Endothelial cell of umbilical vein (primary cell): ENCODE results near the gene GAS7. TPM values are rescaled to one million over a fixed set of nuclear protein-coding genes. Genes with fewer than 3 reads are reported as not detected.

Experiments used
- Bru-seq: library from RNA; stranded (reverse); fragments of 400-500 nt; gene quantifications from one replicate; lab custom pipeline; 2021; lab: Mats Ljungman, UMichigan
- BruChase-seq, 2 experiments: library from RNA; stranded (reverse); fragments of 400-500 nt; gene quantifications; one replicate each; lab custom pipeline; 2021; lab: Mats Ljungman, UMichigan
- BruUV-seq: library from RNA; stranded (reverse); fragments of 400-500 nt; replicated peaks from 2 replicates; lab custom pipeline; 2021; lab: Mats Ljungman, UMichigan
- CTCF ChIA-PET: fragments of 300-600, 350-600 bp; sonication (Branson Sonifier 250); formaldehyde crosslinking; loops from one replicate; lab custom pipeline; 2021; ENCODE audit warnings: antibody characterized with exemption, inconsistent platforms; lab: Charles Lee
- POLR2A ChIA-PET: fragments of 300-600, 350-600 bp; sonication (Branson Sonifier 250); formaldehyde crosslinking; loops from one replicate; lab custom pipeline; 2021; ENCODE audit warnings: antibody characterized with exemption, inconsistent platforms; lab: Charles Lee
- DNase-seq: peaks from one replicate; pipeline ENCODE4 v3.0.0-alpha.2; 2011; ENCODE audit warnings: low read depth, low spot score
- FAIRE-seq: peaks from 2 replicates; lab custom pipeline; 2011; peaks lifted over from hg19 to GRCh38; lab: Jason Lieb, UNC
- H2AFZ ChIP-seq: 2 replicates; pipeline ENCODE4 v1.6.0; 2012; ENCODE audit warnings: low read depth, low read length, control low read depth, inconsistent platforms
- H3K27ac ChIP-seq: 2 replicates; pipeline ENCODE4 v1.5.1; 2011; ENCODE audit warnings: low read depth, mild to moderate bottlenecking, control low read depth, low read length, moderate library complexity; ENCODE audit not compliant: insufficient read depth
- H3K27me3 ChIP-seq, 2 experiments: 2 replicates each; pipeline versions ENCODE4 v1.6.0 to v1.6.1; 2011; ENCODE audit warnings: low read length in 2 of 2, mixed read lengths in 1 of 2; ENCODE audit not compliant: control insufficient read depth in 2 of 2, insufficient read depth in 2 of 2
- H3K36me3 ChIP-seq, 2 experiments: 2 replicates in 1 of 2; 3 replicates in 1 of 2; pipeline ENCODE4 v1.5.1; 2011; ENCODE audit warnings: low read length in 2 of 2, mild to moderate bottlenecking in 1 of 2, moderate library complexity in 1 of 2; ENCODE audit not compliant: control insufficient read depth in 2 of 2, insufficient read depth in 2 of 2; ENCODE audit errors: extremely low read depth in 1 of 2
- H3K4me1 ChIP-seq: 3 replicates; pipeline ENCODE4 v1.5.1; 2011; ENCODE audit warnings: mild to moderate bottlenecking, low read length; ENCODE audit not compliant: control insufficient read depth, insufficient read depth; ENCODE audit errors: extremely low read depth
- H3K4me2 ChIP-seq: 2 replicates; pipeline ENCODE4 v1.6.1; 2011; ENCODE audit warnings: low read length, control low read depth, mixed read lengths; ENCODE audit not compliant: insufficient read depth
- H3K4me3 ChIP-seq, 3 experiments: fragments of 200-600 bp in 1 of 3; sonication (generic), shearing (Covaris generic) in 1 of 3; replicated peaks in 1 of 3; 2 replicates each; pipeline ENCODE4 v1.5.1; 2011 to 2016; ENCODE audit warnings: control low read depth in 3 of 3, low read length in 3 of 3, mild to moderate bottlenecking in 2 of 3, inconsistent platforms in 1 of 3, low read depth in 1 of 3, moderate library complexity in 1 of 3; ENCODE audit not compliant: insufficient read depth in 1 of 3
- H3K79me2 ChIP-seq: 2 replicates; pipeline ENCODE4 v1.6.0; 2012; ENCODE audit warnings: low read length, inconsistent platforms; ENCODE audit not compliant: control insufficient read depth, insufficient read depth
- H3K9ac ChIP-seq: replicated peaks from 2 replicates; pipeline ENCODE3; 2011; ENCODE audit warnings: low read length, control low read depth; ENCODE audit not compliant: insufficient read depth; ENCODE audit errors: extremely low read depth
- H3K9me1 ChIP-seq: replicated peaks from 3 replicates; pipeline ENCODE4 v1.6.0; 2011; ENCODE audit warnings: mild to moderate bottlenecking, low read length; ENCODE audit not compliant: control insufficient read depth, insufficient read depth; ENCODE audit errors: extremely low read depth
- H3K9me3 ChIP-seq: replicated peaks from 2 replicates; pipeline ENCODE4 v1.5.1; 2012; ENCODE audit warnings: low read length, inconsistent platforms; ENCODE audit not compliant: control insufficient read depth, insufficient read depth
- H4K20me1 ChIP-seq: replicated peaks from 2 replicates; pipeline ENCODE3; 2011; ENCODE audit warnings: mild to moderate bottlenecking, low read length; ENCODE audit not compliant: control insufficient read depth, insufficient read depth; ENCODE audit errors: extremely low read depth
- CTCF ChIP-seq, 2 donors: IDR thresholded peaks; 1 replicate in 1 of 2; 2 replicates in 1 of 2; pipeline ENCODE4 v1.5.1; 2011; ENCODE audit warnings: low read length in 2 of 2, mild to moderate bottlenecking in 2 of 2, moderate library complexity in 2 of 2, control low read depth in 1 of 2, inconsistent platforms in 1 of 2, low read depth in 1 of 2; ENCODE audit not compliant: insufficient read depth in 1 of 2; ENCODE audit errors: extremely low read depth in 1 of 2
- EZH2 ChIP-seq: IDR thresholded peaks from 2 replicates; pipeline ENCODE4 v1.6.1; 2012; ENCODE audit warnings: borderline replicate concordance, low read depth, mild to moderate bottlenecking, moderate library complexity, low read length, inconsistent platforms; ENCODE audit not compliant: severe bottlenecking
- FOS ChIP-seq: IDR thresholded peaks from 2 replicates; pipeline ENCODE4 v1.6.1; 2011; ENCODE audit warnings: mild to moderate bottlenecking, low read length, moderate library complexity, borderline replicate concordance; ENCODE audit not compliant: insufficient read depth
- GATA2 ChIP-seq: IDR thresholded peaks from 2 replicates; pipeline ENCODE4 v1.7.0; 2011; ENCODE audit warnings: low read depth, mild to moderate bottlenecking, moderate library complexity, mixed read lengths, low read length; ENCODE audit not compliant: insufficient read length, insufficient read depth
- JUN ChIP-seq: IDR thresholded peaks from 2 replicates; pipeline ENCODE4 v1.6.1; 2011; ENCODE audit warnings: borderline replicate concordance, low read depth; ENCODE audit not compliant: insufficient read length, insufficient read depth
- MAX ChIP-seq: IDR thresholded peaks from 2 replicates; pipeline ENCODE4 v1.6.1; 2011; ENCODE audit not compliant: insufficient read depth, insufficient read length
- MYC ChIP-seq: IDR thresholded peaks from one replicate; pipeline ENCODE4 v1.6.1; 2011; ENCODE audit warnings: mild to moderate bottlenecking, low read depth, low read length
- POLR2A ChIP-seq: IDR thresholded peaks from 2 replicates; pipeline ENCODE4 v1.6.1; 2012; ENCODE audit warnings: low read depth, mild to moderate bottlenecking, control low read depth, low read length
- POLR2AphosphoS5 ChIP-seq: IDR thresholded peaks from 2 replicates; pipeline ENCODE4 v1.6.1; 2012; ENCODE audit warnings: low read depth, mild to moderate bottlenecking, control low read depth, low read length, moderate library complexity; ENCODE audit not compliant: insufficient read depth
- dilution Hi-C: fragments of 300-500 bp; cut with MboI; formaldehyde crosslinking; loops from one replicate; pipeline ENCODE4 v1.15.0; 2019; ENCODE audit warnings: low sequenced_read_pairs; ENCODE audit not compliant: extremely low pct_ligation_motif_present
- intact Hi-C: fragments of 100-400 bp; cut with micrococcal nuclease; formaldehyde crosslinking; loops from one replicate; pipeline ENCODE4 v1.10.0; 2022
- long read RNA-seq: library from polyadenylated mRNA; stranded (forward); transcript quantifications from one replicate; pipeline ENCODE4 v2.0.0, GENCODE V29; 2021
- polyA minus RNA-seq, 3 experiments: library from RNA; depleted of rRNA, polyadenylated mRNA; stranded (reverse); fragments of >200 nt; gene quantifications; 1 replicate in 1 of 3; 2 replicates in 2 of 3; pipeline ENCODE4 v1.2.3, GENCODE V29; 2011
- polyA plus RNA-seq, 4 experiments: library from polyadenylated mRNA; depleted of rRNA in 3 of 4; stranded (reverse) in 3 of 4; unstranded in 1 of 4; fragments of >200 nt; gene quantifications; 2 replicates each; pipeline versions ENCODE4 v1.2.1 to v1.2.3, GENCODE V29; 2011 to 2012; ENCODE audit warnings: missing spikeins in 1 of 4
- total RNA-seq: library from RNA; stranded (reverse); gene quantifications from 2 replicates; pipeline ENCODE4 v1.2.3, GENCODE V29; 2021

GAS7 gene
- total RNA-seq: not detected in 2 replicates
- not detected in 2 replicates for polyA plus RNA-seq
- not detected in 2 replicates for polyA plus RNA-seq (2011; cell fraction: cytosol; rRNA removed)
- not detected in 2 replicates for polyA plus RNA-seq (2011; cell fraction: nucleus; rRNA removed)
- not detected in 2 replicates for polyA plus RNA-seq (2012)
- 0.07 TPM in 1 of 2 replicates, not detected in the other for polyA minus RNA-seq
- polyA minus RNA-seq (2011; cell fraction: cytosol; rRNA and poly(A)+ RNA removed): 1.0 TPM
- not detected in 2 replicates for polyA minus RNA-seq (2011; cell fraction: nucleus; rRNA and poly(A)+ RNA removed)
- percentile 0 among the genes with signal in this experiment for Bru-seq, nascent RNA
- percentile 11 among the genes with signal in this experiment for BruChase-seq, experiment 1, labeled RNA remaining after a 6-hour chase
- BruChase-seq, experiment 2, labeled RNA remaining after a 2-hour chase: percentile 2 among the genes with signal in this experiment
- long read RNA-seq: 0 reads

GRCh38 chr17:10198509-10199249 is at the start of gene GAS7:
GAS7 (minus strand) TSS chr17:10198606.
- no peak for FAIRE-seq
- Histone ChIP-seq H3K36me3 (no peaks in the 10 kb centered on the region), H3K9me3 (no peaks in the 10 kb centered on the region), H3K27me3 (no peaks in the 10 kb centered on the region), H3K9me1 (no peaks in the 10 kb centered on the region), H2AFZ (no peak within 1 kb of the TSS), H3K79me2 (no peaks in the 10 kb centered on the region), H3K27ac (no peak within 1 kb of the TSS), H3K4me1 (no peaks in the 10 kb centered on the region), H3K4me3 (no peak within 1 kb of the TSS), H3K9ac (no peak within 1 kb of the TSS), H4K20me1 (no peaks in the 10 kb centered on the region), H3K4me2 (no peak within 1 kb of the TSS)
- no TSS peak for BruUV-seq
- no peak for DNase-seq
- intact Hi-C loops: no loop called here
- TF ChIP-seq JUN (no peak), CTCF (IDR thresholded peaks at IDR 0.05; ENCODE audit: extremely low read depth in 1 of 2, insufficient read depth in 1 of 2, low read depth in 1 of 2, low read length in 2 of 2) (no peak), POLR2AphosphoS5 (no peak), EZH2 (no peak), MAX (no peak), GATA2 (no peak), FOS (no peak), POLR2A (no peak), MYC (no peak)
- ChIA-PET CTCF (no interaction called here), POLR2A (no interaction called here)
- dilution Hi-C loops: no loop called here
